Measurements from ENCODE around the gene ATP7A. TPM values are rescaled to one million over a fixed set of nuclear protein-coding genes. Genes with fewer than 3 reads are reported as not detected.
A peak's percentile ranks its signal among the peaks of the same experiment; 100 is the strongest.

Gene ATP7A
- total RNA-seq, 1 donor from 2014 or later: 15.0 TPM

- no peak overlapping the region for H3K27ac ChIP-seq (ENCODE audit: low read depth, low read length)
- no peaks in the 10 kb centered on the region for H3K4me1 ChIP-seq (ENCODE audit: insufficient read depth, low read length)
- H3K9ac ChIP-seq (ENCODE audit: low read length): no peak overlapping the region
- TF ChIP-seq CTCF (IDR thresholded peaks at IDR 0.05; ENCODE audit: insufficient read depth, low read depth, low read length) (peak; percentile 41), EZH2 (IDR thresholded peaks at IDR 0.05; ENCODE audit: insufficient read depth, low read length) (no peak)
- H3K79me2 ChIP-seq (ENCODE audit: insufficient read depth, low read length): no peaks in the 10 kb centered on the region
- no peaks in the 10 kb centered on the region for H4K20me1 ChIP-seq (ENCODE audit: insufficient read depth, low read length)
- peaks cover 1% of the 10 kb centered on the region for H3K36me3 Mint-ChIP-seq (ENCODE audit: low read depth, unreplicated experiment)
- peak; percentile 67 for FAIRE-seq
- no peaks in the 10 kb centered on the region for H3K4me1 Mint-ChIP-seq (ENCODE audit: low read depth, unreplicated experiment)
- H2AFZ ChIP-seq (ENCODE audit: low read depth, low read length): no peak overlapping the region
- H3K27ac Mint-ChIP-seq (ENCODE audit: unreplicated experiment): no peak overlapping the region
- no peaks in the 10 kb centered on the region for H3K9me3 ChIP-seq (ENCODE audit: insufficient read depth, low read depth, low read length)
- H3K36me3 ChIP-seq (ENCODE audit: insufficient read depth, low read length): no peaks in the 10 kb centered on the region
- no peaks in the 10 kb centered on the region for H3K27me3 Mint-ChIP-seq (ENCODE audit: low read depth, unreplicated experiment)
- H3K4me2 ChIP-seq (ENCODE audit: low read length): no peak overlapping the region
- H3K9me3 Mint-ChIP-seq (ENCODE audit: unreplicated experiment): no peaks in the 10 kb centered on the region
- H3K27me3 ChIP-seq (ENCODE audit: insufficient read depth, low read length): no peaks in the 10 kb centered on the region
- H3K4me3 ChIP-seq (ENCODE audit: insufficient read depth, low read depth, low read length): no peak overlapping the region
- no peak overlapping the region for H3K4me3 Mint-ChIP-seq (ENCODE audit: unreplicated experiment)
- no peak for DNase-seq (ENCODE audit: low read depth)
These were observed 114.0 kb downstream of the ATP7A start for GRCh38 chrX:78024349-78025059.

GRCh38 chrX:78027798-78028197, 117.3 kb downstream of the ATP7A start:
- Histone ChIP-seq H3K27me3 (ENCODE audit: insufficient read depth, low read length) (no peaks in the 10 kb centered on the region), H4K20me1 (ENCODE audit: insufficient read depth, low read length) (no peaks in the 10 kb centered on the region), H3K36me3 (ENCODE audit: insufficient read depth, low read length) (no peaks in the 10 kb centered on the region), H3K79me2 (ENCODE audit: insufficient read depth, low read length) (no peaks in the 10 kb centered on the region), H3K9ac (ENCODE audit: low read length) (no peak overlapping the region), H3K4me2 (ENCODE audit: low read length) (no peak overlapping the region), H3K4me1 (ENCODE audit: insufficient read depth, low read length) (no peaks in the 10 kb centered on the region), H2AFZ (ENCODE audit: low read depth, low read length) (no peak overlapping the region), H3K4me3 (ENCODE audit: insufficient read depth, low read depth, low read length) (no peak overlapping the region), H3K27ac (ENCODE audit: low read depth, low read length) (no peak overlapping the region), H3K9me3 (ENCODE audit: insufficient read depth, low read depth, low read length) (no peaks in the 10 kb centered on the region)
- DNase-seq (ENCODE audit: low read depth) (no peak), FAIRE-seq (no peak)
- H3K27ac Mint-ChIP-seq (ENCODE audit: unreplicated experiment): no peak overlapping the region
- H3K27me3 Mint-ChIP-seq (ENCODE audit: low read depth, unreplicated experiment): no peaks in the 10 kb centered on the region
- H3K4me3 Mint-ChIP-seq (ENCODE audit: unreplicated experiment): no peak overlapping the region
- H3K4me1 Mint-ChIP-seq (ENCODE audit: low read depth, unreplicated experiment): no peaks in the 10 kb centered on the region
- H3K36me3 Mint-ChIP-seq (ENCODE audit: low read depth, unreplicated experiment): peaks cover 1% of the 10 kb centered on the region
- no peak for TF ChIP-seq EZH2 (IDR thresholded peaks at IDR 0.05; ENCODE audit: insufficient read depth, low read length)
- no peak for TF ChIP-seq CTCF (IDR thresholded peaks at IDR 0.05; ENCODE audit: insufficient read depth, low read depth, low read length)
- H3K9me3 Mint-ChIP-seq (ENCODE audit: unreplicated experiment): no peaks in the 10 kb centered on the region

- FAIRE-seq (peak; percentile 97), DNase-seq (ENCODE audit: low read depth) (peak; percentile 1)
- Histone ChIP-seq H3K27ac (ENCODE audit: low read depth, low read length) (no peak overlapping the region), H3K27me3 (ENCODE audit: insufficient read depth, low read length) (no peaks in the 10 kb centered on the region), H3K4me3 (ENCODE audit: insufficient read depth, low read depth, low read length) (no peak overlapping the region), H3K79me2 (ENCODE audit: insufficient read depth, low read length) (no peaks in the 10 kb centered on the region), H3K4me2 (ENCODE audit: low read length) (no peak overlapping the region), H2AFZ (ENCODE audit: low read depth, low read length) (no peak overlapping the region), H3K4me1 (ENCODE audit: insufficient read depth, low read length) (no peaks in the 10 kb centered on the region), H3K36me3 (ENCODE audit: insufficient read depth, low read length) (no peaks in the 10 kb centered on the region), H3K9me3 (ENCODE audit: insufficient read depth, low read depth, low read length) (no peaks in the 10 kb centered on the region), H3K9ac (ENCODE audit: low read length) (no peak overlapping the region), H4K20me1 (ENCODE audit: insufficient read depth, low read length) (no peaks in the 10 kb centered on the region)
- no peaks in the 10 kb centered on the region for H3K9me3 Mint-ChIP-seq (ENCODE audit: unreplicated experiment)
- peaks cover 2% of the 10 kb centered on the region for H3K36me3 Mint-ChIP-seq (ENCODE audit: low read depth, unreplicated experiment)
- no peak overlapping the region for H3K4me3 Mint-ChIP-seq (ENCODE audit: unreplicated experiment)
- H3K27me3 Mint-ChIP-seq (ENCODE audit: low read depth, unreplicated experiment): no peaks in the 10 kb centered on the region
- peak; percentile 30 for TF ChIP-seq CTCF (IDR thresholded peaks at IDR 0.05; ENCODE audit: insufficient read depth, low read depth, low read length)
- no peak for TF ChIP-seq EZH2 (IDR thresholded peaks at IDR 0.05; ENCODE audit: insufficient read depth, low read length)
- no peaks in the 10 kb centered on the region for H3K4me1 Mint-ChIP-seq (ENCODE audit: low read depth, unreplicated experiment)
- H3K27ac Mint-ChIP-seq (ENCODE audit: unreplicated experiment): no peak overlapping the region
These were observed 119.2 kb downstream of the ATP7A start for GRCh38 chrX:78029663-78030062.

Measured in astrocyte (in vitro differentiated cells and primary cell).